WTC11 (cell line): ENCODE measurements around the gene ASL. TPM values are rescaled to one million over a fixed set of nuclear protein-coding genes. Genes with fewer than 3 reads are reported as not detected.
A peak's percentile ranks its signal among the peaks of the same experiment; 100 is the strongest.
"Not testable (repeated sequence)": the region's sequence is repeated elsewhere in the genome, so short reads cannot be mapped to it uniquely, and the experiment has no call there.

Experiments used
- ATAC-seq: fragments of 200-7000 bp; cut with Tn5 transposase; 2 replicates; pipeline ENCODE4 v1.10.0; 2021; ENCODE audit warnings: mild to moderate bottlenecking, moderate library complexity
- CTCF ChIA-PET: fragments of 300-600 bp; sonication (Branson Sonifier 250); formaldehyde crosslinking; loops from one replicate; lab custom pipeline; 2021; ENCODE audit warnings: antibody characterized with exemption; lab: Charles Lee
- POLR2A ChIA-PET: fragments of 350-600 bp; sonication (Branson Sonifier 250); formaldehyde crosslinking; loops from one replicate; lab custom pipeline; 2021; ENCODE audit warnings: antibody characterized with exemption; lab: Charles Lee
- DNase-seq: peaks from one replicate; pipeline ENCODE4 v3.0.0; 2021; ENCODE audit warnings: low spot score
- H3K27ac Mint-ChIP-seq: 2 replicates; pipeline ENCODE4 v1.8.0; 2021; ENCODE audit warnings: mixed read lengths
- H3K27me3 Mint-ChIP-seq: 2 replicates; pipeline ENCODE4 v1.8.0; 2021; ENCODE audit warnings: low read depth, mild to moderate bottlenecking, moderate library complexity, mixed read lengths
- H3K36me3 Mint-ChIP-seq: 2 replicates; pipeline ENCODE4 v1.8.0; 2021; ENCODE audit warnings: mixed read lengths
- H3K4me1 Mint-ChIP-seq: 2 replicates; pipeline ENCODE4 v1.8.0; 2022; ENCODE audit warnings: mixed read lengths
- H3K4me3 Mint-ChIP-seq: 2 replicates; pipeline ENCODE4 v1.8.0; 2021; ENCODE audit warnings: mild to moderate bottlenecking, moderate library complexity, mixed read lengths
- H3K9me3 Mint-ChIP-seq: 2 replicates; pipeline ENCODE4 v1.8.0; 2021; ENCODE audit warnings: mixed read lengths
- FOXJ3 ChIP-seq: sonication (generic); formaldehyde crosslinking; IDR thresholded peaks from 2 replicates; pipeline ENCODE4 v1.9.0; 2021; ENCODE audit warnings: missing genetic modification reagents, mild to moderate bottlenecking, borderline replicate concordance
- GABPB1 ChIP-seq: sonication (generic); formaldehyde crosslinking; IDR thresholded peaks from 2 replicates; pipeline ENCODE4 v1.8.1; 2023; ENCODE audit warnings: mild to moderate bottlenecking, missing genetic modification reagents
- GTF2I ChIP-seq: fragments of 250-450 bp; sonication (Bioruptor Pico); conservative IDR thresholded peaks from 2 replicates; pipeline ENCODE4 v1.4.0; 2021; ENCODE audit warnings: mild to moderate bottlenecking
- NFATC4 ChIP-seq: fragments of 250-450 bp; sonication (Bioruptor Pico); IDR thresholded peaks from 2 replicates; pipeline ENCODE4 v1.9.0; 2021; ENCODE audit warnings: mild to moderate bottlenecking
- PRRX2 ChIP-seq: fragments of 250-450 bp; sonication (Bioruptor Pico); IDR thresholded peaks from 2 replicates; pipeline ENCODE4 v1.8.0; 2021; ENCODE audit warnings: mild to moderate bottlenecking
- SP1 ChIP-seq: sonication (generic); formaldehyde crosslinking; conservative IDR thresholded peaks from 2 replicates; pipeline ENCODE4 v1.8.1; 2022; ENCODE audit warnings: missing genetic modification reagents
- TEAD4 ChIP-seq: sonication (generic); formaldehyde crosslinking; IDR thresholded peaks from 2 replicates; pipeline ENCODE4 v1.8.0; 2022; ENCODE audit warnings: mild to moderate bottlenecking, missing genetic modification reagents
- ZNF263 ChIP-seq: sonication (generic); formaldehyde crosslinking; IDR thresholded peaks from 2 replicates; pipeline ENCODE4 v1.8.1; 2022; ENCODE audit warnings: low read depth, mild to moderate bottlenecking, moderate library complexity, missing genetic modification reagents
- ZNF671 ChIP-seq: fragments of 250-450 bp; sonication (Bioruptor Pico); IDR thresholded peaks from 2 replicates; pipeline ENCODE4 v1.8.0; 2021; ENCODE audit warnings: mild to moderate bottlenecking
- total RNA-seq: library from RNA; stranded (reverse); gene quantifications from 3 replicates; pipeline ENCODE4 v1.2.3, GENCODE V29; 2021
- TF ChIP-seq, protein P1 (sequence below): sonication (generic); formaldehyde crosslinking; IDR thresholded peaks from 2 replicates; pipeline ENCODE4 v1.8.0; 2022; ENCODE audit warnings: mild to moderate bottlenecking, missing genetic modification reagents
- TF ChIP-seq, protein P2 (sequence below): sonication (generic); formaldehyde crosslinking; IDR thresholded peaks from 2 replicates; pipeline ENCODE4 v1.8.0; 2022; ENCODE audit warnings: mild to moderate bottlenecking, missing genetic modification reagents
- TF ChIP-seq, protein P3 (sequence below): fragments of 250-450 bp; sonication (Bioruptor Pico); IDR thresholded peaks from 2 replicates; pipeline ENCODE4 v1.8.0; 2021; ENCODE audit warnings: mild to moderate bottlenecking
- TF ChIP-seq, protein P4 (sequence below): sonication (generic); formaldehyde crosslinking; IDR thresholded peaks from 2 replicates; pipeline ENCODE4 v1.8.1; 2023; ENCODE audit warnings: mild to moderate bottlenecking, missing genetic modification reagents

ASL gene
- total RNA-seq, 1 experiment from 2014 or later = 31.9 TPM

DNA sequence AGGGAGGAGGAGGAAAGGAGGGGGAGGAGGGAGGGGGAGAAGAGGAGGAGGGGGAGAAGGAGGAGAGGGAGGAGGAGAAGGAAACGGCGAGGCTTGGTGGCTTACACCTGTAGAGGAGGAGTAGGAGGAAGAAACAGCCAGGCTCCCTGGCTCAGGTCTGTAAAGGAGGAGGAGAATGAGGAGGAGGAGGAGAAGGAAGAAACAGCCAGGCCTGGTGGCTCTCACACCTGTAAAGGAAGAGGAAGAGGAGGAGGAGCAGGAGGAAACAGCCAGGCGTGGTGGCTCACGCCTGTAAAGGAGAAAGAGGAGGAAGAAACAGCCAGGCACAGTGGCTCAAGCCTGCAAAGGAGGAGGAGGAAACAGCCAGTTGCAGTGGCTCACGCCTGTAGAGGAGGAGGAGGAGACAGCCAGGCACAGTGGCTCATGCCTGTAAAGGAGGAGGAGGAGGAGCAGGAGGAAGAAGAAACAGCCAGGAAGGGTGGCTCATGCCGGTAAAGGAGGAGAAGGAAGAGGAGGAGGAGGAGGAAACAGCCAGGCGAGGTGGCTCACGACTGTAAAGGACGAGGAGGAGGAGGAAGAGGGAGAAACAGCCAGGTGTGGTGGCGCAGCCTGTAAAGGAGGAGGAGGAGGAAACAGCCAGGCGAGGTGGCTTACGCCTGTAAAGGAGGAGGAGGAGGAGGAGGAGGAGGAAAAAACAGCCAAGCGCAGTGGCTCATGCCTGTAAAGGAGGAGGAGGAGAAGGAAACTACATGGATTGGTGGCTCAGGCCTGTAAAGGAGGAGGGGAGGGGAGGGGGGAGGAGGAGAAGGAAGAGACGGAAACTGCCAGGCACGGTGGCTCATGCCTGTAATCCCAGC lies 24.2 kb downstream of the ASL start:
- no peaks in the 10 kb centered on the region for H3K9me3 Mint-ChIP-seq
- H3K4me3 Mint-ChIP-seq = peak overlapping the region; percentile 58
- H3K4me1 Mint-ChIP-seq = peaks cover 8% of the 10 kb centered on the region
- TF ChIP-seq ZNF671 (CRISPR knock-in tag) (peak; percentile 72; the same call in 1 of the 2 replicates), ZNF263 (CRISPR knock-in tag) (peak; percentile 94), GTF2I (CRISPR knock-in tag) (0 out of 2 replicates have a peak, but pooled peaks have one; percentile 21), SP1 (CRISPR knock-in tag) (no peak), PRRX2 (0 out of 2 replicates have a peak, but pooled peaks have one; percentile 75), FOXJ3 (CRISPR knock-in tag) (no peak)
- TF ChIP-seq, protein P1, sequence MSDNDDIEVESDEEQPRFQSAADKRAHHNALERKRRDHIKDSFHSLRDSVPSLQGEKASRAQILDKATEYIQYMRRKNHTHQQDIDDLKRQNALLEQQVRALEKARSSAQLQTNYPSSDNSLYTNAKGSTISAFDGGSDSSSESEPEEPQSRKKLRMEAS (CRISPR knock-in tag) = 0 out of 2 replicates have a peak, but pooled peaks have one; percentile 37
- TF ChIP-seq, protein P2, sequence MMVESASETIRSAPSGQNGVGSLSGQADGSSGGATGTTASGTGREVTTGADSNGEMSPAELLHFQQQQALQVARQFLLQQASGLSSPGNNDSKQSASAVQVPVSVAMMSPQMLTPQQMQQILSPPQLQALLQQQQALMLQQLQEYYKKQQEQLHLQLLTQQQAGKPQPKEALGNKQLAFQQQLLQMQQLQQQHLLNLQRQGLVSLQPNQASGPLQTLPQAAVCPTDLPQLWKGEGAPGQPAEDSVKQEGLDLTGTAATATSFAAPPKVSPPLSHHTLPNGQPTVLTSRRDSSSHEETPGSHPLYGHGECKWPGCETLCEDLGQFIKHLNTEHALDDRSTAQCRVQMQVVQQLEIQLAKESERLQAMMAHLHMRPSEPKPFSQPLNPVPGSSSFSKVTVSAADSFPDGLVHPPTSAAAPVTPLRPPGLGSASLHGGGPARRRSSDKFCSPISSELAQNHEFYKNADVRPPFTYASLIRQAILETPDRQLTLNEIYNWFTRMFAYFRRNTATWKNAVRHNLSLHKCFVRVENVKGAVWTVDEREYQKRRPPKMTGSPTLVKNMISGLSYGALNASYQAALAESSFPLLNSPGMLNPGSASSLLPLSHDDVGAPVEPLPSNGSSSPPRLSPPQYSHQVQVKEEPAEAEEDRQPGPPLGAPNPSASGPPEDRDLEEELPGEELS = 0 out of 2 replicates have a peak, but pooled peaks have one; percentile 14
- CTCF ChIA-PET = no interaction called here
- DNase-seq = peak; percentile 43
- POLR2A ChIA-PET = no interaction called here
- H3K27ac Mint-ChIP-seq = peak overlapping the region; percentile 89
- peak; percentile 92 for ATAC-seq
- H3K36me3 Mint-ChIP-seq = no peaks in the 10 kb centered on the region
- no peaks in the 10 kb centered on the region for H3K27me3 Mint-ChIP-seq

DNA sequence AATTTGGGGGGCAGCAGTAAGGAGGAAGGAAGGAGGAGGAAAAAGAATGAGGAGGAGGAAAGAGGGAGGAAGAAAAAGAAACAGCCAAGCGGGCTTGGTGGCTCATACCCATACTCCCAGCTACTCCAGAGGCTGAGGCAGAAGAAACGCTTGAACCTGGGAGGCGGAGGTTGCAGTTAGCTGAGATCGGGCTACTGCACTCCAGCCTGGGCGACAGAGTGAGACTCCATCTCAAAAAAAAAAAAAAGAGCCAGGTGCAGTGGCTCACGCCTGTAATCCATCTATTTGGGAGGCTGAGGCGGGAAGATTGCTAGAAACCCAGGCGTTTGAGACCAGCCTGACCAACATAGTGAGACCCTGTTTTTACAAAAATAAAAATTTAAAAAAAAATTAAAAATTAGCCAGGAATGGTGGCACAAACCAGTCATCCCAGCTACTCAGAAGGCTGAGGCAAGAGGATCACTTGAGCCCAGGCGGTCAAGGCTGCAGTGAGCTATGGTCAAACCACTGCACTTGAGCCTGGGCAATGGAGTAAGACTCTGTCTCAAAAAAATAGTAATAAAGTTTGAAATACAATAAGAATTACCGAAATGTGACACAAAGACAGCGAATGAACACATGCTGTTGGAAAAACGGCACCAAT lies 24.9 kb downstream of the ASL start:
- ATAC-seq = no peak
- TF ChIP-seq ZNF263 (CRISPR knock-in tag) (peak; percentile 13; the same call in 1 of the 2 replicates), TEAD4 (CRISPR knock-in tag) (no peak), NFATC4 (no peak), GABPB1 (CRISPR knock-in tag) (no peak)
- TF ChIP-seq, protein P3, sequence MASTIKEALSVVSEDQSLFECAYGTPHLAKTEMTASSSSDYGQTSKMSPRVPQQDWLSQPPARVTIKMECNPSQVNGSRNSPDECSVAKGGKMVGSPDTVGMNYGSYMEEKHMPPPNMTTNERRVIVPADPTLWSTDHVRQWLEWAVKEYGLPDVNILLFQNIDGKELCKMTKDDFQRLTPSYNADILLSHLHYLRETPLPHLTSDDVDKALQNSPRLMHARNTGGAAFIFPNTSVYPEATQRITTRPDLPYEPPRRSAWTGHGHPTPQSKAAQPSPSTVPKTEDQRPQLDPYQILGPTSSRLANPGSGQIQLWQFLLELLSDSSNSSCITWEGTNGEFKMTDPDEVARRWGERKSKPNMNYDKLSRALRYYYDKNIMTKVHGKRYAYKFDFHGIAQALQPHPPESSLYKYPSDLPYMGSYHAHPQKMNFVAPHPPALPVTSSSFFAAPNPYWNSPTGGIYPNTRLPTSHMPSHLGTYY (CRISPR knock-in tag) = no peak
- TF ChIP-seq, protein P4, sequence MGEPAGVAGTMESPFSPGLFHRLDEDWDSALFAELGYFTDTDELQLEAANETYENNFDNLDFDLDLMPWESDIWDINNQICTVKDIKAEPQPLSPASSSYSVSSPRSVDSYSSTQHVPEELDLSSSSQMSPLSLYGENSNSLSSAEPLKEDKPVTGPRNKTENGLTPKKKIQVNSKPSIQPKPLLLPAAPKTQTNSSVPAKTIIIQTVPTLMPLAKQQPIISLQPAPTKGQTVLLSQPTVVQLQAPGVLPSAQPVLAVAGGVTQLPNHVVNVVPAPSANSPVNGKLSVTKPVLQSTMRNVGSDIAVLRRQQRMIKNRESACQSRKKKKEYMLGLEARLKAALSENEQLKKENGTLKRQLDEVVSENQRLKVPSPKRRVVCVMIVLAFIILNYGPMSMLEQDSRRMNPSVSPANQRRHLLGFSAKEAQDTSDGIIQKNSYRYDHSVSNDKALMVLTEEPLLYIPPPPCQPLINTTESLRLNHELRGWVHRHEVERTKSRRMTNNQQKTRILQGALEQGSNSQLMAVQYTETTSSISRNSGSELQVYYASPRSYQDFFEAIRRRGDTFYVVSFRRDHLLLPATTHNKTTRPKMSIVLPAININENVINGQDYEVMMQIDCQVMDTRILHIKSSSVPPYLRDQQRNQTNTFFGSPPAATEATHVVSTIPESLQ = no peak
- TF ChIP-seq, protein P2 = no peak
- H3K4me3 Mint-ChIP-seq = peak overlapping the region; percentile 58
- peak overlapping the region; percentile 89 for H3K27ac Mint-ChIP-seq
- H3K4me1 Mint-ChIP-seq = peaks cover 11% of the 10 kb centered on the region
- POLR2A ChIA-PET = no interaction called here
- H3K36me3 Mint-ChIP-seq = no peaks in the 10 kb centered on the region
- DNase-seq = no peak
- CTCF ChIA-PET = no interaction called here
- H3K27me3 Mint-ChIP-seq = no peaks in the 10 kb centered on the region
- H3K9me3 Mint-ChIP-seq = no peaks in the 10 kb centered on the region

DNA sequence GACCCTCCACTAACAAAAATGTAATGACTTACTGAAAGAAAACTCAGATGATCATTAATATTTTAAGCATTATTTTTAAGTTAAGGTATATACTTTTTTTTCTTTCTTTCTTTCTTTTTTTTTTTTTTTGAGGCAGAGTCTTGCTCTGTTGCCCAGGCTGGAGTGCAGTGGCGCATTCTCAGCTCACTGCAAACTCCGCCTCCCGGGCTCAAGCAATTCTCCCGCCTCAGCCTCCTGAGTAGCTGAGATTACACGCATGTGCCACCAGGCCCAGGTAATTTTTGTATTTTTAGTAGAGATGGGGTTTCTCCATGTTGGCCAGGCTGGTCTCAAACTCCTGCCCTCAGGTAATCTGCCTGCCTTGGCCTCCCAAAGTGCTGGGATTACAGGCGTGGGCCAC lies 26.5 kb downstream of the ASL start:
- POLR2A ChIA-PET, H3K36me3 Mint-ChIP-seq, H3K9me3 Mint-ChIP-seq, ATAC-seq, DNase-seq, H3K4me3 Mint-ChIP-seq, CTCF ChIA-PET, H3K27ac Mint-ChIP-seq, H3K27me3 Mint-ChIP-seq: not testable (repeated sequence)
- peaks cover 12% of the 10 kb centered on the region for H3K4me1 Mint-ChIP-seq

DNA sequence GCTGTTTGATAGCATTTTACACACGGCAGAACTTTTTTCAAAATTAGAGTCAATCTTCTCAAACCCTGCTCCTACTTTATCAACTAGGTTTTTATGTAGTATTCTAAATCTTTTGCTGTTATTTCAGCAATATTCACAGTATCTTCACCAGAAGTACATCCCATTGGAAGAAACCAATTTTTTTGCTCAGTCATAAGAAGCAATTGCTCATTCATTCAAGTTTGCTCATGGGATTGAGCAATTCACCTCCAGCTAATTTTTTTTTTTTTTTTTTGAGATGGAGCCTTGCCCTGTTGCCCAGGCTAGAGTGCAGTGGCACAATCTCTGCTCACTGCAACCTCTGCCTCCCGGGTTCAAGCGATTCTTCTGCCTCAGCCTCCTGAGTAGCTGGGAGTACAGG lies 28.4 kb downstream of the ASL start:
- DNase-seq, CTCF ChIA-PET, H3K9me3 Mint-ChIP-seq, ATAC-seq, H3K27me3 Mint-ChIP-seq, POLR2A ChIA-PET, H3K27ac Mint-ChIP-seq, H3K36me3 Mint-ChIP-seq, H3K4me3 Mint-ChIP-seq: not testable (repeated sequence)
- H3K4me1 Mint-ChIP-seq = peaks cover 12% of the 10 kb centered on the region
